Right lobe of liver (tissue), 6 donors: ENCODE results near the gene CYP4F22. TPM values are rescaled to one million over a fixed set of nuclear protein-coding genes. Genes with fewer than 3 reads are reported as not detected.
A peak's percentile ranks its signal among the peaks of the same experiment; 100 is the strongest.

Experiments
- ATAC-seq, 4 donors: fragments of 200-7000 bp; cut with Tn5 transposase; one replicate each; pipeline ENCODE4 v1.9.1; 2020; ENCODE audit warnings: mild to moderate bottlenecking in 4 of 4, moderate library complexity in 4 of 4
- DNase-seq, 3 donors: peaks; one replicate each; pipeline ENCODE4 v3.0.0-alpha.2; 2020
- H3K27ac ChIP-seq, 3 donors: fragments of 200-600 bp; one replicate each; pipeline ENCODE4 v1.8.0; 2022
- H3K27me3 ChIP-seq, 2 donors: fragments of 200-600 bp; one replicate each; pipeline ENCODE4 v1.8.0; 2022
- H3K36me3 ChIP-seq, 4 donors: fragments of 200-600 bp; sonication (generic) in 1 of 4; one replicate each; pipeline versions ENCODE4 v1.5.1 to v1.8.0; 2017 to 2022; ENCODE audit warnings: control low read depth in 1 of 4
- H3K4me1 ChIP-seq, 4 donors: fragments of 200-600 bp; sonication (generic) in 1 of 4; one replicate each; pipeline versions ENCODE4 v1.5.1 to v1.8.0; 2017 to 2022; ENCODE audit warnings: control low read depth in 1 of 4
- H3K4me3 ChIP-seq, 3 donors: fragments of 200-600 bp; one replicate each; pipeline ENCODE4 v1.8.0; 2022
- H3K9me3 ChIP-seq, 4 donors: fragments of 200-600 bp; sonication (generic) in 1 of 4; one replicate each; pipeline versions ENCODE4 v1.5.1 to v1.8.0; 2017 to 2022; ENCODE audit warnings: control low read depth in 1 of 4
- CTCF ChIP-seq, 4 donors: fragments of 200-600 bp in 3 of 4; fragments of 450-650 bp in 1 of 4; IDR thresholded peaks; one replicate each; pipeline versions ENCODE4 v1.5.1 to v1.8.0; 2016 to 2022; ENCODE audit warnings: antibody characterized with exemption in 4 of 4, mild to moderate bottlenecking in 2 of 4
- POLR2A ChIP-seq: fragments of 450-650 bp; IDR thresholded peaks from one replicate; pipeline ENCODE4 v1.6.1; 2017; ENCODE audit warnings: antibody characterized with exemption, mild to moderate bottlenecking
- WGBS: methylation state at CpG from one replicate; pipeline ENCODE4 v1.1.6; 2018; ENCODE audit warnings: low coverage, low lambda C conversion rate; ENCODE audit not compliant: insufficient coverage; ENCODE audit errors: missing lambda C conversion rate; 5-methylcytosine and 5-hydroxymethylcytosine counted together
- intact Hi-C, 2 donors: fragments of 100-400 bp; cut with DNase I; formaldehyde crosslinking; loops; one replicate each; pipeline versions ENCODE4 v1.11.2 to v1.14.1; 2022
- long read RNA-seq: library from polyadenylated mRNA; unstranded; transcript quantifications from one replicate; pipeline ENCODE4 v2.0.0, GENCODE V29; 2019
- total RNA-seq, 6 experiments: library from RNA; depleted of rRNA in 2 of 6; stranded (reverse); fragments of >200 nt in 2 of 6; fragmentation: NEBNext Ultra II Directional in 3 of 6; extraction: Animal tissue kit (Norgen Biotek cat#: 25700) in 3 of 6; gene quantifications; one replicate each; pipeline versions ENCODE4 v1.1.0 to v1.2.4, GENCODE V29; 2016 to 2023
- donor health status: DM: no; HTN: yes; CAD: no.
- donor health status: DM: no; HTN: no; CAD: no.
- donor health status: DM: no; HTN: no; CAD: no.
- donor health status: DM: no; HTN: yes; CAD: no.
- donor health status: DM: no; HTN: yes; CAD: no.

Gene CYP4F22
- total RNA-seq, result 1 to 10 TPM in 5 of 6 experiments, under 1 TPM in 1; 0.95 to 6.0 (median 4.5) TPM
- long read RNA-seq, result 0 reads

GRCh38 chr19:15508035-15508710, at the start of gene CYP4F22:
CYP4F22 (plus strand) TSS chr19:15508525; CDS start chr19:15525337, 16,812 bp downstream.
- 27% methylated on average over 3 of the region's 52 CpGs for WGBS
- intact Hi-C loops, result no loop called here
- peaks cover 0 to 25% (median 2%) of the 10 kb centered on the region in 4 donors for H3K4me1 ChIP-seq

DNA sequence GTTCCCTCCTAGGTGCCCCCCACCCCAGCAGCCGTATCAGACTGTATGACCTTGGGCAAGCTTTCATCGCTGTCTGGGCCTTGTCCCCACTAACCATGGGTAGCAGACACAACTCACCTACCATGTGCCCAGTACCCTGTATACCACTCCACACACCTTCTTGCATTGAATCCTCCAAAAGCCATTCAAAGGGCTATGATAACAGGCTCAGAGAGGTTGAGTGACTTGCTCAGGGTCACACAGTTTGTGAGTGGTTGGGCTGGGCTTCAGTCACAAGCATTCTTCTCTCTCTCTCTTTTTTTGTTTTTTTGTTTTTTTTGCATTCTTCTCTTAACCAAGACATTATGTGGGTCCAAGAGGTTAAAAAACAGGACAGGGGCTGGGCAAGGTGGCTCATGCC, 46.6 kb upstream of the CYP4F22 start:
- Histone ChIP-seq H3K9me3 (no peaks in the 10 kb centered on the region), H3K4me1 (peaks cover 0 to 18% (median 3%) of the 10 kb centered on the region in 4 donors), H3K27ac (no peak overlapping the region), H3K4me3 (no peak overlapping the region), H3K36me3 (no peaks in the 10 kb centered on the region), H3K27me3 (no peaks in the 10 kb centered on the region)
- no peak for ATAC-seq
- TF ChIP-seq POLR2A (no peak), CTCF (IDR thresholded peaks at IDR 0.05) (no peak)
- WGBS, result 83% methylated on average over 2 of the region's 2 CpGs
- DNase-seq, result no peak
- intact Hi-C loops, result no loop called here

More at GRCh38 chr19:15508035-15508710, at the start of gene CYP4F22:
- Histone ChIP-seq H3K4me3 (peak within 1 kb of the TSS; percentile 27 to 49 (median 46)), H3K27me3 (no peaks in the 10 kb centered on the region), H3K9me3 (no peaks in the 10 kb centered on the region), H3K36me3 (no peaks in the 10 kb centered on the region), H3K27ac (no peak within 1 kb of the TSS)
- TF ChIP-seq CTCF (IDR thresholded peaks at IDR 0.05) (no peak), POLR2A (no peak)
- peak in 1 of 3 donors; percentile 36 for DNase-seq
- peak; percentile 4 to 47 (median 20) for ATAC-seq

DNA sequence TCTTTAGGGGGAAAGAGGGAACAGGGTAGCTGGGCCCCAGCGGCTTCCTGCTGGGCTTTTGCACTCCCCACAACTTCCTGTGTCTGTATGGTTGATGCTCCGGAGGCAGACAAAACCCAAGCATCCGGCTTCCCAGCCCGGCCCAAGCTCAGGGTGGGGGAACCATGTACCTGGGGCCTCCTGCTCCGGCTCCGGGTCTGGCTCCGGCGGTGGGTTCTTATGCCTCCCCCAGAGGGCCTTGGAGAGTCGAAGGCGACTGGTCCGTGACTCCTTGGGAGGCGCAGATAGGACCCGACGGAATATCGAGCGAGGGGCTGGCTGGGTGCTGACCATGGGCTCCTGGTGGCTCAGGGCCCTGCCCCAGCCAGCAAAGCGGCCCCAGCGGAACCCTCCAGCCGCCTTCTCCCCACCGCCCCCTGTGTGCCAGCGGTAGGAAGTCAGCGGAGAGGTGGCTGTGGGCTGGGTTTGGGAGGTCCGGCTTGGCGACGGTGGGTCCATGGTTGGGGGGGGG, 44.4 kb upstream of the CYP4F22 start:
- H3K27me3 ChIP-seq, result no peaks in the 10 kb centered on the region
- peak in 2 of 3 donors; percentile 45 to 53 for DNase-seq
- ATAC-seq, result peak; percentile 54 to 60 (median 58)
- H3K36me3 ChIP-seq, result no peaks in the 10 kb centered on the region
- peaks cover 0 to 19% (median 7%) of the 10 kb centered on the region in 4 donors for H3K4me1 ChIP-seq
- intact Hi-C loops, result no loop called here
- H3K4me3 ChIP-seq, result peak overlapping the region; percentile 21 to 44 (median 28)
- WGBS, result no CpG with 5 or more reads among the region's 25 CpGs
- no peaks in the 10 kb centered on the region for H3K9me3 ChIP-seq
- H3K27ac ChIP-seq, result peak overlapping the region; percentile 26 to 73 (median 51)
- TF ChIP-seq POLR2A, result no peak

- Histone ChIP-seq H3K36me3 (no peaks in the 10 kb centered on the region), H3K4me1 (peaks cover 0 to 27% (median 13%) of the 10 kb centered on the region in 4 donors), H3K9me3 (no peaks in the 10 kb centered on the region), H3K4me3 (peak within 1 kb of the TSS; percentile 21 to 44 (median 28)), H3K27ac (peak within 1 kb of the TSS; percentile 26 to 73 (median 51)), H3K27me3 (no peaks in the 10 kb centered on the region)
- TF ChIP-seq POLR2A (no peak), CTCF (IDR thresholded peaks at IDR 0.05) (no peak)
- 23% methylated on average over 14 of the region's 17 CpGs for WGBS
- DNase-seq (peak in 2 of 3 donors; percentile 40 to 74), ATAC-seq (peak; percentile 29 to 55 (median 42))
- intact Hi-C loops, result no loop called here
These were observed 43.6 kb upstream of the CYP4F22 start, which contains the start of gene RASAL3 for GRCh38 chr19:15464394-15465385. RASAL3 (minus strand) TSS chr19:15464544; CDS start chr19:15464358, 186 bp downstream.
